ENCODE data around the gene SOX3. TPM values are rescaled to one million over a fixed set of nuclear protein-coding genes. Genes with fewer than 3 reads are reported as not detected.

Gene SOX3
- total RNA-seq, 6 experiments from 2014 or later: not detected

- H3K27ac ChIP-seq: no peak overlapping the region
- no peak overlapping the region for H3K4me3 ChIP-seq
- DNase-seq (no peak), ATAC-seq (no peak)
- peaks cover 0 to 36% of the 10 kb centered on the region in 2 donors for H3K27me3 ChIP-seq
- intact Hi-C loops (cut with DNase I): no loop called here
- TF ChIP-seq POLR2A (IDR thresholded peaks at IDR 0.05): no peak
- TF ChIP-seq CTCF (IDR thresholded peaks at IDR 0.05): no peak
- H3K36me3 ChIP-seq: no peaks in the 10 kb centered on the region
- H3K4me1 ChIP-seq: no peaks in the 10 kb centered on the region
- H3K9me3 ChIP-seq: no peaks in the 10 kb centered on the region
- WGBS (ENCODE audit: insufficient coverage, low coverage, low lambda C conversion rate, missing lambda C conversion rate): 32% methylated on average over 28 of the region's 63 CpGs
Observed at GRCh38 chrX:140505421-140506337, 810 bp upstream of the SOX3 start.

- Histone ChIP-seq H3K36me3 (no peaks in the 10 kb centered on the region), H3K27ac (no peak overlapping the region), H3K4me3 (peak overlapping the region in 1 of 3 donors; percentile 27), H3K9me3 (no peaks in the 10 kb centered on the region), H3K4me1 (no peaks in the 10 kb centered on the region), H3K27me3 (peaks cover 0 to 28% of the 10 kb centered on the region in 2 donors)
- TF ChIP-seq CTCF (IDR thresholded peaks at IDR 0.05) (peak in 1 of 4 donors; percentile 9), POLR2A (IDR thresholded peaks at IDR 0.05) (no peak)
- ATAC-seq (peak; percentile 47 to 73 (median 52)), DNase-seq (no peak)
- WGBS (ENCODE audit: insufficient coverage, low coverage, low lambda C conversion rate, missing lambda C conversion rate): no CpG with 5 or more reads among the region's 92 CpGs
- intact Hi-C loops (cut with DNase I): no loop called here
Observed at GRCh38 chrX:140503714-140504351, 1.0 kb downstream of the SOX3 start.

GRCh38 chrX:140503238-140503601 is 1.6 kb downstream of the SOX3 start:
- Histone ChIP-seq H3K27me3 (peaks cover 0 to 24% of the 10 kb centered on the region in 2 donors), H3K27ac (no peak overlapping the region), H3K4me1 (no peaks in the 10 kb centered on the region), H3K36me3 (no peaks in the 10 kb centered on the region), H3K4me3 (no peak overlapping the region), H3K9me3 (no peaks in the 10 kb centered on the region)
- intact Hi-C loops (cut with DNase I): no loop called here
- ATAC-seq (no peak), DNase-seq (no peak)
- TF ChIP-seq POLR2A (IDR thresholded peaks at IDR 0.05) (no peak), CTCF (IDR thresholded peaks at IDR 0.05) (no peak)
- 21% methylated on average over 5 of the region's 14 CpGs for WGBS (ENCODE audit: insufficient coverage, low coverage, low lambda C conversion rate, missing lambda C conversion rate)

- Histone ChIP-seq H3K27me3 (peaks cover 0 to 19% of the 10 kb centered on the region in 2 donors), H3K4me1 (no peaks in the 10 kb centered on the region), H3K9me3 (no peaks in the 10 kb centered on the region), H3K4me3 (no peak overlapping the region), H3K36me3 (no peaks in the 10 kb centered on the region), H3K27ac (no peak overlapping the region)
- no peak for ATAC-seq
- TF ChIP-seq CTCF (IDR thresholded peaks at IDR 0.05) (no peak), POLR2A (IDR thresholded peaks at IDR 0.05) (no peak)
- WGBS (ENCODE audit: insufficient coverage, low coverage, low lambda C conversion rate, missing lambda C conversion rate): 16% methylated on average over 36 of the region's 40 CpGs
- intact Hi-C loops (cut with DNase I): no loop called here
- no peak for DNase-seq
Observed at GRCh38 chrX:140502491-140503237, 2.2 kb downstream of the SOX3 start.

All from right lobe of liver (tissue), 6 donors.